GM21526 (cell line): ENCODE results near the gene HBG1.
A peak's percentile ranks its signal among the peaks of the same experiment; 100 is the strongest.
"Not testable (repeated sequence)": the region's sequence is repeated elsewhere in the genome, so short reads cannot be mapped to it uniquely, and the experiment has no call there.

Source experiments
- ATAC-seq: cut with Tn5 transposase; IDR thresholded peaks from one replicate; pipeline ENCODE4 v1.9.1; 2021; ENCODE audit warnings: moderate library complexity; ENCODE audit not compliant: unreplicated experiment, low FRiP score

HBG1 gene

DNA sequence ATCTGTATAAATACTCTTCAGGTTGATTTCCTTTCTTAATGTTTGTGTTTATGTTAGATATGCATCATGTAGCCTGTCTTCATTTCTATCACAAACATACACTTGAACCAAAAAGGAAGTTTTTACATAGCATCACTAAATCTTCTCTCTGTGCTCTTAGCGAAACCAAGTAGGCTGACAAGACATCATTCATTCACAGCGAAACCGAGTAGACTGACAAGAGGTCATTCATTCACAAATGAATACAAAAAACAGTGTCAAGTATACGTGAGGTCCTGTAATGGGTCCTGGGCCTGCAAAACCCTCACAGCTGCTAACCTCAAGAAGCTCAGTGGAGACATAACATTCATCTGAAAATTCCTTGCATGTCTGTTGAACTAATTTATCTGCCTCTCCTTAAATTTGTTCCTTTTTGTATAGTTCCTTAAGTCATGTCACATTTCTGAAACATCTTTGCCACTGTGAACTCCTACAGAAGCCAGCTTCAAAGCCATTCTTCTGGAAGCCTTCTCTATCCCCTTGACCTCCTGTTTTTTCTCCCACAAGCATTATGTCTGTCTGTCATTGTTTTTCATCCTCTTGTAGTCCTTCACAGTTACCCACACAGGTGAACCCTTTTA is 29.9 kb upstream of the HBG1 start:
- no peak for ATAC-seq

DNA sequence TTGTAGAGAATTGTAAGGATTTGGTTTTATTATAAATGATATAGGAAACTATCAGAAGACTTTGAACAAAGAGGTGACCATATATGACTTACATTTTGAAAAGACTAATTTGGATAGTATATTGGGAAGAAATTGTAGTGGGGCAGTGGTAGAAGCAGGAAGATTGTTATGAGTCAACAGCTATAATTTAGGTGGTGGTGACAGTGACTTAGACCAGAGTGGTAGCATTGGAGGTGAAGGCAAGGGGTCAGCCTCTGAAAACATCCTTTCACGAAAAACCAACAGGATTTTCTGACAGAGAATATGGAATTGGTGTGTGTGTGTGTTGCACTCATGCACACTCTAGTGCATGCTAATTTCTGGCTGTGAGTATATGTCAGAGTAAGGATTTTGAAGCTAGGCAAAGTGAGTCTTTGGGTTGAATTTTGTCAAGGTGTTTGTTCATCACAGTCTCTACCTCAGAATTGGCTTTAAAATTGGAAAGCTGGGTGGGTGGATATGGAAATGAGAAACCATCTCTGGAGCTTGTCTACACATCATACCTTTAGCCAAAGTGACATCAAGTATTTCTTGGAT is 28.2 kb upstream of the HBG1 start:
- peak; percentile 50 for ATAC-seq

DNA sequence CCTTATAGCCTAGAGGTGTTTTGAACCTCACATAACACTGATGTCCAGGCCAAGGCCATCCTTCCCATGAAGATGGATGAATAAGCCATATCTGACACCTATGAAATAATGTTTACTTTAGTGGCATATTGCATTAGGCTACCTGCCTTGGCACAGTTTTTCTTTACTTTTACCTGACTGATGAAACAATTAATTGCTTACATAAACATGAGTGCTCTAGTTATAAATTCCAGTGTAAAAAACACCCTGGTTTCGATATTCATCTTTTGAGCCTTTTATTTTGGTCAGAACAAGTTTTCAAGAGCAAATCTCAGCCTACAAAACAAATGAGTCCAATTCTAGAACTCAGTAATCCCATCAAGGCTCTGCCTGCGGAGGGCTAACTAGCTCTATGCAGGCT is 27.0 kb upstream of the HBG1 start:
- ATAC-seq, result no peak

DNA sequence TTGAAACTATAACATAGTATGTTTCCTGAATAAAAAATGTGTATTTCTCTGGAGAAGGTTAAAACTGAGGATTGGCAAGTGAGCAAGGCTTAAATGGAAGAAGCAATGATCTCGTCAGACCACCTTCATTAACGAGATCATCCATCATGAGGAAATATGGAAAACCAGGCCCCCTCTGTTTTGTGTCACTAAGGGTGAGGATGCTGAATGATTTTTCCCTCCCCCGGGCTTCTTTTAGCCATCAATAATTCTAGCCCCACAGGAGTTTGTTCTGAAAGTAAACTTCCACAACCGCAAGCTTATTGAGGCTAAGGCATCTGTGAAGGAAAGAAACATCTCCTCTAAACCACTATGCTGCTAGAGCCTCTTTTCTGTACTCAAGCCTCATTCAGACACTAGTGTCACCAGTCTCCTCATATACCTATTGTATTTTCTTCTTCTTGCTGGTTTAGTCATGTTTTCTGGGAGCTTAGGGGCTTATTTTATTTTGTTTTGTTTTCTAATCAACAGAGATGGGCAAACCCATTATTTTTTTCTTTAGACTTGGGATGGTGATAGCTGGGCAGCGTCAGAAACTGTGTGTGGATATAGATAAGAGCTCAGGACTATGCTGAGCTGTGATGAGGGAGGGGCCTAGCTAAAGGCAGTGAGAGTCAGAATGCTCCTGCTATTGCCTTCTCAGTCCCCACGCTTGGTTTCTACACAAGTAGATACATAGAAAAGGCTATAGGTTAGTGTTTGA is 25.9 kb upstream of the HBG1 start:
- no peak for ATAC-seq

DNA sequence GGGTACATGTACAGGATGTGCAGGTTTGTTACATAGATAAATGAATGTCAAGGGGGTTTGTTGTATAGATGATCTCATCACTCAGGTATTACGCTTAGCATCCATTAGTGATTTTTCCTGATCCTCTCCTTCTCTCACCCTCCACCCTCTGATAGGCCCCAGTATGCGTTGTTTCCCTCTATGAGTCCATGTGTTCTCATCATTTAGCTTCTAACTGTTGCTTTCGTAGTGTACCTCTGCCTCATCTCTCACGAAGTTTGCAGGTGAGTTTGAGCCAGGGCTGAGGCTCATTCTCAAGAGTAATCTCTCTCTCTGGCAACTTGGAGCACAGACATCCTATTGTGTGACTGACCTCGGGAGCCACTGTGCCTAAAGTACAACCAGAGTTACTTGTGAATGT is 24.7 kb upstream of the HBG1 start:
- no peak for ATAC-seq

DNA sequence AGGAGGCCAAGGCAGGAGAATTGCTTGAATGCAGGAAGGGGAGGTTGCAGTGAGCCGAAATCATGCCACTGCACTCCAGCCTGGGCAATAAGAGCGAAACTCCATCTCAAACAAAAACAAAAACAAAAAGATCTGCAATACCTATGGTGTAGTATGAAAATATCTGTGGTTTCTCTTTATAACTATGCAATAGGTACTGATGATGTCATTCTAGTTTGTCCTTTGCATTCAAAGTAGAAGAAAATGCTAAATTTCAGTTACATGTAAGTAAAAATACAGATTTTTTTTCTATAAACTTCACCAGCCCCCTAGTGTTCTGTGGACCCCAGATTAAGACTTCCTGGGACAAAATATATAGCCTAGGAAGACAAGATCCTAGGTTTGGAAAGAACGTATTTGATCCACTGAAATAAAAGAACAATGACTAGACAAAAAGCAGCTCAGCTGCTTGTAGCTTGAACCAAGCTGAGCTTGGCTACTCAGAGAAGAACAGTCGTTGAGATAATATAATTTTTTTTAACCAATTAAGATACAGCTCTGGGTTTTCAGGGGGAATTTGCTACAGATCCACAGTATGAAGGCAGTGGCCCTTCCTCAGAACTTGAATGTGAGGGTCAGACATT is 22.8 kb upstream of the HBG1 start:
- ATAC-seq, result no peak

DNA sequence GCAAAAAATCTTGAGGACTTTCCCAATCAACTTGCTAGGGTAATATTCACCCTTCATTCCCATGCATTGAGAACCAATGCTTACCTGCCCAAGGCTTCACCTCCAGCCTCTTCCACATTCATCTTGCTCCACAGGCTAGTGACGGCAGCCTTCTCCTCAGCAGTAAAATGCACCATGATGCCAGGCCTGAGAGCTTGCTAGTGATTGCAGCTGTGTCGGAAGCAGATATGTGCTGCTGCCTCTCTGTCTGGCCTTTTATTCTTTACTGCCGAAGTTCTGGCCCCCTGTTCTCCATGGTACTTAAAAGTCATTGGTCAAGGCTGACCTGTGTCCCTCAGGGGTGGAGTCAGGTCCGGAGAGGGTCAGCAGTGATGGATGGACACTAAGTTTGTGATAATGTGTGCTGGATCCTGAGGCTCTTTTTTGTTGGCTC is 20.1 kb upstream of the HBG1 start, which contains the start of gene HBE1:
Gene HBE1, minus strand, starts transcription at position 231 of the 433 bp plus-strand sequence. Its CDS starts 55 bp downstream, at position 176.
- ATAC-seq, result no peak

DNA sequence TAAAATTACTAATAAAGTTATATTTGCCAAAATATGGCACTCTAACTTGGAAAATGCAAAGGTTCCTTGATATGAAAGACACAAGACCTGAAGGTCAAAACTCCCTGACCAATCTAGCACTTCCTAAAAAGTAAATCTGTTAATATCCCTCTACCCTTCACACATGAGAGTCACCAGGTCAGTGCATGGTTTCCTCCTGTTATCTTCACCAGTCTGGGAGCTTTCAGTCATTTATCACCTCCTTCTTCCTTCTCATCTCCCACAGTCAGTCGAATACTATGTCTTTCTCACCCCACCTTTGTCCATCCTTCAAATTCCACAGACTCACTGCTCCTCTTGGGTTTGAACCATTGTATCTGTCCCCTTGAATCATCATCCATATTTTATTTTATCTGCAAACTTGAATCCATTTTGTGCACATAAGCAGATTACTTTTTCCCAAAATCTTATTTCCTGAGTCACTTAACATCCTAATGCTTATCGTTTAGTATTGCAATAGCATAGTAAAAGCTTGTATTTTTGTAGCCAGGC is 17.4 kb upstream of the HBG1 start:
- ATAC-seq, result no peak

DNA sequence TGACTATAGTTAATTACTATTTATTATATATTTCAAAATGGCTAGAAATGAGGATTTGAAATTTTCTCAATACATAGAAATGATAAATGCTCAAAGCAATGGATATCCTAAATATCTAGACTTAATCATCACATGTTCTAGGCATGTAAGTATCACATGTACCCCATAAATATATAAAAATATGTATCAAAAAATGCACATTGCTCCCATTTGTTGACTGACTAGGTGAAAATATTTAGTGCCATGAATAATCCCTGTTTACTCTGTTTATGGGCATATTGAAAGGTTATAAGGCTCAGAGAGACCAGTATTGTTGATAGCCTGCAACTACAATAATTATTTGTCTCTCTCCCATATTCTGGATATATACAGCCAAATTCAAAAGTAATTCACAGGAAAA is 17.0 kb upstream of the HBG1 start:
- no peak for ATAC-seq

DNA sequence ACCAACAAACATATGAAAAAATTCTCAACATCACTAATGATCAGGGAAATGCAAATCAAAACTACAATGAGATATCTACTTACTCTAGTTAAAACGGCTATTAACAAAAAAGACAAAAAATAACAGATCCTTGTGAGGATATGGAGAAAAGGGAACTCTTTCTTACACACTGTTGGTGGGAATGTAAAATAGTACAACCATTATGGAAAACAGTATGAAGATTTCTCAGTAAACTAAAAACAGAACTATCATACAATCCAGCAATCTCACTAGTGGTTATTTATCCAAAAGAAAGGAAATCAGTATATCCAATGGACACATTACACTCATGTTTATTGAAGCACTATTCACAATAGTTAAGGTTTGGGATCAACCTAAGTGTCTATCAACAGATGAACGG is 16.2 kb upstream of the HBG1 start:
- no peak for ATAC-seq

DNA sequence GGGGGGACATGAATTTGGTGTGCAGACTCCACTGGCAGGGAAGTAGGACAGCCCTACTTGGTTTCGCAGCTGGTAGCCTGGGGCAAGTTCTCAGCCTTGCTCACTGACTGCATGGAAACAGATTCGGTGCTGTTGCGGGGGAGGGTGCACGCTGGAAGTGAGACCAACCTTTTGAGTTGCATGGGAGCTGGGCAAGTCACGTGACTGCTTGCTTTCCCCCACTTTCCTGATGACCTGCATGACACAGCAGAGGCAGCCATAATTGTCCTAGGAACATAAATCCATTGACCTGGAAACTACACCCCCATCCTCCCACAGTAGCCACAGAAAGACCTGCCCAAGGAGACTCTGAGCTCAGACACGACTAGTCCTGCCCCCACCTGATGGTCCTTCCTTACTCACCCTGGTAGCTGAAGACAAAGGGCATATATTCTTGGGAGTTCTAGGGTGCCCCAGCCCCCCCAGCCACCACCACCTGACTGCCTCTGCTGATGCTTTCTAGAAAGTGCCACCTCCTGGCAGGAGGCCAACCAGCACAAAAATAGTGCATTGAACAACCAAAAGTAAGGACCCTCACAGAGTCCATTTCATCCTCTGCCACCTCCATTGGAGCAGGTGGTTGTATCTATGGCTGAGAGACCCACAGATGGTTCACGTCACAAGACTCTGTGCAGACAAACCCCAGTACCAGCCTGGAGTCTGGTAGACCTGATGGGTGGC is 9.0 kb upstream of the HBG1 start:
- ATAC-seq, result no peak

DNA sequence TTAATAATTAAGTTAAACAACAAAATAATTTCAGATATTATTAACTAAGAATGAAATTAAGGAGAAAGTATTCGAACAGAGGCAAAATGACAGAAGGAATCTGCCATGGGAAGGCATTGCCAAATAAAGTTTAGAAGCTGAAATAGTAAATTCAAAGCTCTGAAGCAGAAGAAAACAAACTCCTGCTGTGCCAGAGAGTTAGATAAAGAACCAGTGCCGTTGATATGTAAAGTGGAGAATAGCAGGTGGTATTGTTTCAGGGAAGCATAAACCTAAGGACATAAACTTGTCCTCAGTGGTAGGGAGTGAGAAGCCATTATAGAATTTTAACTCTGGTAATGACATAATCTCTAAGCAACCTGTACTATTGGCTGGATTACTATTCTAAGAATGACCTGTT is 7.6 kb upstream of the HBG1 start:
- no peak for ATAC-seq

DNA sequence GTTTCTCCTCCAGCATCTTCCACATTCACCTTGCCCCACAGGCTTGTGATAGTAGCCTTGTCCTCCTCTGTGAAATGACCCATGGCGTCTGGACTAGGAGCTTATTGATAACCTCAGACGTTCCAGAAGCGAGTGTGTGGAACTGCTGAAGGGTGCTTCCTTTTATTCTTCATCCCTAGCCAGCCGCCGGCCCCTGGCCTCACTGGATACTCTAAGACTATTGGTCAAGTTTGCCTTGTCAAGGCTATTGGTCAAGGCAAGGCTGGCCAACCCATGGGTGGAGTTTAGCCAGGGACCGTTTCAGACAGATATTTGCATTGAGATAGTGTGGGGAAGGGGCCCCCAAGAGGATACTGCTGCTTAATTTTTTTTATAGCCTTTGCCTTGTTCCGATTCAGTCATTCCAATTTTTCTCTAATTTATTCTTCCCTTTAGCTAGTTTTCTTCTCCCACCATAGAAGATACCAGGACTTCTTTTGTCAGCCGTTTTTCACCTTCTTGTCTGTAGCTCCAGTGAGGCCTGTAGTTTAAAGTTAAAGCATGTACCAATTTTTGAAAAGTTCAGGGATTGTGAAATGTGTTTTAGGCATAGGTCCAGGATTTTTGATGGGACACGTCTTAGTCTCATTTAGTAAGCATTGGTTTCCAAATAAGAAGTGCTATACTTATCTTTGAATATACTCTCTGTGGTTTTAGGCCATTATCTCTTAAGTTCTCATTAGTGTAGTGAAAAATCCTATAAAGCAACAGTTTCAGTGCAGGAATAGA is 5.2 kb upstream of the HBG1 start, which contains the start of gene HBG2:
Gene HBG2, minus strand, starts transcription at position 136 of the 768 bp plus-strand sequence. Its CDS starts 53 bp downstream, at position 83.
- not testable (repeated sequence) for ATAC-seq

DNA sequence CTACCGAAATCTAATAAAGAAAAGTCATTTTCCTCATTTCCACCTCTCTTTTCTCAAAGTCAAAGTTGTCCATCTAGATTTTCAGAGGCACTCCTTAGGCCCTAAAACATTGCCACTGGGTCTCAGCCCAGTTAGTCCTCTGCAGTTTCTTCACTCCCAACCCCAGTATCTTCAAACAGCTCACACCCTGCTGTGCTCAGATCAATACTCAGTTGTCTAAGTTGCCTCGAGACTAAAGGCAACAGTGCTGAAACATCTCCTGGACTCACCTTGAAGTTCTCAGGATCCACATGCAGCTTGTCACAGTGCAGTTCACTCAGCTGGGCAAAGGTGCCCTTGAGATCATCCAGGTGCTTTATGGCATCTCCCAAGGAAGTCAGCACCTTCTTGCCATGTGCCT is 4.4 kb upstream of the HBG1 start:
- not testable (repeated sequence) for ATAC-seq

DNA sequence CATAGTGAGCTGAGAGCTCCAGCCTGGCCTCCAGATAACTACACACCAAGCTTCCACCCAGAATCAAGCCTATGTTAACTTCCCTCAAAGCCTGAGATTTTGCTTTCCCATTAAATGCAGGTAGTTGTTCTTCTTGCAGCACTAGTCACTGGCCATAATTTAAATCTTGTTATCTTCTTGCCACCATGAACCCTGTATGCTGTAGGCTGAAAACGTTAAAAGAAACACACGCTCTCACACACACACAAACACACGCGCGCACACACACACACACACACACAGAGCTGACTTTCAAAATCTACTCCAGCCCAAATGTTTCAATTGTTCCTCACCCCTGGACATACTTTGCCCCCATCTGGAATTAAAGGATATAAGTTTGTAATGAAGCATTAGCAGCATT is 3.8 kb upstream of the HBG1 start:
- not testable (repeated sequence) for ATAC-seq

DNA sequence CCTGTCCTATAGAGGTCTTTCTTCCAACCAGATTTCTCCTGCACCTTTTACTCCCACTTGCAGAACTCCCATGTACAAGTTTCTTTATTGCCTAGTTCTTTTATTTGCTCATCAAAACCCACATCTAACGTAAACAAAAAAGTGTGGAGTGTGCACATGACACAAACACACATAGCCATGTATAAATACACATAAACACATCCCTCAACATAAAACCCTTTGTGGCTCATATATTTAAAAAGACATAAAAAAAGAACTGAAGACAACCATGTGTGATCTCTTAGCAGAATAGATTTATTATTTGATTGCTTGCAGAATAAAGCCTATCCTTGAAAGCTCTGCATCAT is 3.2 kb upstream of the HBG1 start:
- no peak for ATAC-seq

DNA sequence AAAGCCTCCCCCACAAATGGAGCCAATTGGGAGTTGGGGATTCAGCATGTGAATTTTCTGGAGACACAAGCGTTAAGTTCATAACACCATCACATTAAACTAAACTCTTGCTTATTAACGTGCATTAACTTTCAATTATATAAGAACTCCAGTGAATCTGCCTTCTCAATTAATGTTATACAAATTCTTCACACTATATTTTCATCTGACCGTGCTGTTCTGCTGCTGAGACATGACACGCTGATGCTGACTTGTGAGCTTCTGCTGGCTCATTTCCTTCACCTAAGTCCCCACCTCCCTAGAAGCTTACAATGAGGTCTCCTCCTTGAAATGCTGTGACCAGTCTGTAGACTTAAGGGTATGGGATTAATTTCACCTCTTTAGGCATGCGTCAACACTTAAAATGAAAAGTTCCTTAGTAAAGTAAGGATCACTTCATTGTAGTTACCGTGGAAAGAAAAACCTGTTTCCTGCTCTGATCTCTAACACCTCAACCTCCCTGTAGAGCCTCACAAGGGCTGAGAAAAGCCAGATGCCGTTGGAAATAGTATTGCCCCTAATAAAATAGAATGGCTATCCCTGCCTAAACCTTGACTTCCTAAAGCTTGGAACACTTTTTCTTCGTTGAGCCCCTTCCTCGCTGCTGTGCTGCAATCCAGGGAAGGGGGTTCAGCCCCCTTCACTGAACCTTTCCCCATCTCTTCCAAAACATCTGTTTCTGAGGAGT is 2.7 kb upstream of the HBG1 start:
- no peak for ATAC-seq

DNA sequence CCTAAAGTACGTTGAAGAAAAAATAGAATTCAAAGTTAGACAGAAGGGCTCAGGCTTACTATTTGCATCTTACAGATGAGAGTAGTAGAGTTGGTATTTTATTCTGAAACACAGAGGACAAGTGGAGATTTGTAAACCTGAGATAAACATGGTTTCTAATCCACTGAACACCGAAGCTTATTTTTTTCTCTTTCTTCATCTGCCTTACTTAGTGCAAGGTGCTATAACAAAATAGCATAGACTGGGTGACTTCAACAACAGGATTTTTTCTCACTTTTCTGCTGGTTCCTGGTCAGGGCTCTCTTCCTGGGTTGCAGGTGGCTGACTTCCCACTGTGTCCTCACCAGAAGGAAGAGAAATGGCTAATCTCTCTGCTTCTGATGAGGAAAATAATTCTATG is 2.1 kb upstream of the HBG1 start:
- ATAC-seq, result no peak

DNA sequence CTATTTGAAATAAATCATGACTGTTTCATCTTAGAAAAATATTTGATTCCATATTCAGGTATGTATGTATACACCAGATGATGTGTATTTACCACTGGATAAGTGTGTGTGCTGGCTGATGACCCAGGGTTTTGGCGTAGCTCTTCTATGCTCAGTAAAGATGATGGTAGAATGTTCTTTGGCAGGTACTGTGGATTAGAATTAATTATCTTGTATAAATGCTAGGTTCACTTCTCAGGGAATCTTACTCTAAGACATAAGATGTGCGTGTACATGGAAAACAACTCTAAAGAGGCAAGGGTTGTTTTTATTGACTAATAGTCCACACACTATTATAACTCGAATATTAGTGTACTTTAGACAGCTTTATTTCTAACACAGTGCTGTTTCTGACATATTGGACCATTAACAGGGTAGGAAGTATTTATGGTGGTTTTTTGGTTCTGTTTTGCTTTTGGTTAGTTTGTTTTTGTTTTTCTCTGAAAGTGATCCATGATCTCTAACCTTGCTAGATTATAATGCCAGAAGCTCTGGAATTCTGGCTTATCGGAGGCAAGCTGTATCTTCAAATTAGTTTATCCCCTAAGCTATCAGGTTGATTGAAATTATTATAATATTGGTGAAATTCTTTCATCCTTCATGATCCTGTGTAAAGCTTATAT is 1.0 kb upstream of the HBG1 start:
- no peak for ATAC-seq
